CD4-positive, alpha-beta T cell treated with Interleukin-4 for 4 hours (primary cell): Measurements from ENCODE around the gene PLA2G1B.

Experiments
- DNase-seq: peaks from one replicate; pipeline ENCODE4 v3.0.0-alpha.2; 2020

Gene PLA2G1B

GRCh38 chr12:120327593-120327992 lies at the start of gene PLA2G1B:
PLA2G1B (minus strand) TSS chr12:120327779; CDS start chr12:120327753, 26 bp downstream.
- DNase-seq: no peak

GRCh38 chr12:120376934-120377572 lies 49.5 kb upstream of the PLA2G1B start:
- DNase-seq: no peak

GRCh38 chr12:120376416-120376815 lies 48.8 kb upstream of the PLA2G1B start:
- DNase-seq: no peak

- no peak for DNase-seq
Observed at GRCh38 chr12:120376009-120376408, 48.4 kb upstream of the PLA2G1B start.

GRCh38 chr12:120373683-120374082 lies 46.1 kb upstream of the PLA2G1B start:
- DNase-seq: no peak

- DNase-seq: no peak
Observed at GRCh38 chr12:120370343-120371243, 43.0 kb upstream of the PLA2G1B start.

- DNase-seq: no peak
Observed at GRCh38 chr12:120369603-120370342, 42.2 kb upstream of the PLA2G1B start.

GRCh38 chr12:120368789-120369602 lies 41.4 kb upstream of the PLA2G1B start, which contains the start of gene MSI1:
MSI1 (minus strand) TSS chr12:120369164; CDS start chr12:120369091, 73 bp downstream.
- DNase-seq: no peak

GRCh38 chr12:120367924-120368788 lies 40.6 kb upstream of the PLA2G1B start:
- DNase-seq: no peak

- DNase-seq: no peak
Observed at GRCh38 chr12:120367233-120367923, 39.8 kb upstream of the PLA2G1B start.

- no peak for DNase-seq
Observed at GRCh38 chr12:120366845-120367232, 39.3 kb upstream of the PLA2G1B start.

- DNase-seq: no peak
Observed at GRCh38 chr12:120366341-120366705, 38.7 kb upstream of the PLA2G1B start.

GRCh38 chr12:120365675-120366340 lies 38.2 kb upstream of the PLA2G1B start:
- no peak for DNase-seq

GRCh38 chr12:120364487-120364886 lies 36.9 kb upstream of the PLA2G1B start:
- no peak for DNase-seq

GRCh38 chr12:120363274-120363855 lies 35.8 kb upstream of the PLA2G1B start:
- DNase-seq: no peak

- no peak for DNase-seq
Observed at GRCh38 chr12:120362516-120363273, 35.1 kb upstream of the PLA2G1B start.

GRCh38 chr12:120361506-120362208 lies 34.1 kb upstream of the PLA2G1B start:
- no peak for DNase-seq

GRCh38 chr12:120359128-120359527 lies 31.5 kb upstream of the PLA2G1B start:
- DNase-seq: no peak
